HG02870 (cell line): ENCODE measurements around the gene ABHD15.
A peak's percentile ranks its signal among the peaks of the same experiment; 100 is the strongest.
"Not testable (repeated sequence)": the region's sequence is repeated elsewhere in the genome, so short reads cannot be mapped to it uniquely, and the experiment has no call there.

Source experiments
- ATAC-seq: cut with Tn5 transposase; IDR thresholded peaks from one replicate; pipeline ENCODE4 v1.9.1; 2021; ENCODE audit warnings: mild to moderate bottlenecking, moderate library complexity; ENCODE audit not compliant: unreplicated experiment

Gene ABHD15

DNA sequence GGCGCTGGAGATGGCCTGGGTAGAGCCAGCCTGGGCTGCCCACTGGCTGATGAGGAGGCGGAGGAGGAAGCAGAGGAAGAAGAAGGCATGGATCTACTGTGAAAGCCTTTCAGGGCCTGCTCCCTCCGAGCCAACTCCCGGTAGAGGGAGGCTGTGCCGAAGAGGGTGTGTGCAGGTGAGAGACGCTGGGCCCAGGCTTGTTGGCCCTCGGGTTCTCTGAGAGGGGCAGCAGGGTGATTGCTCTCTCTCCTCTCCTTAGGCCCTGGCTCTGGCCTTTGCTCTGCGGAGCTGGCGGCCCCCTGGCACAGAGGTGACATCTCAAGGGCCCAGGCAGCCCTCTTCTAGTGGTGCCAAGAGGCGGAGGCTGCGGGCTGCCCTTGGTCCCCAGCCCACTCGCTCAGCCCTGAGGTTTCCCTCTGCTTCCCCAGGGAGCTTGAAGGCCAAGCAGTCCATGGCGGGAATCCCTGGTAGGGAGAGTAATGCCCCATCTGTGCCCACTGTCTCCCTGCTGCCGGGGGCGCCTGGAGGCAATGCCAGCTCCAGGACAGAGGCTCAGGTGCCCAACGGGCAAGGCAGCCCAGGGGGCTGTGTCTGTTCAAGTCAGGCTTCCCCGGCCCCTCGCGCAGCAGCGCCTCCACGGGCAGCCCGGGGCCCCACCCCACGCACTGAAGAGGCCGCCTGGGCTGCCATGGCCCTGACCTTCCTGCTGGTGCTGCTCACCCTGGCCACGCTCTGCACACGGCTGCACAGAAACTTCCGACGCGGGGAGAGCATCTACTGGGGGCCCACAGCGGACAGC, 5.2 kb upstream of the ABHD15 start:
- no peak for ATAC-seq

DNA sequence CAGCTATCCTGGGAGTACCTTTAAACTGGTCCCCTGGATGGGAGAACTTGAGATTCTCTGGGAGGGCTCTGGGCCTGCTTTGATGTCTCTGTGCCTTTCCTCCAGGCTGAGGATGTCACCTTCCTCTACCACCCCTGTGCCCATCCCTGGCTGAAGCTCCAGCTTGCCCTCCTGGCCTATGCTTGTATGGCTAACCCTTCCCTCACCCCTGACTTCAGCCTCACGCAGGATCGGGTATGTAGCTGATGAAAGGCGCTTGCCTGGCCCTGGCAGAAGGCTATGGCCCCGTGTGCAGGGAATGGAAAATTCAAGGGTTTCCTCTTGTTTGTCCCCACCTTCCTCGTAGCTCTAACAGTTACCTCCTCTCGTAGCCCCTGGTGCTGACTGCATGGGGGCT, 4.6 kb upstream of the ABHD15 start:
- no peak for ATAC-seq

DNA sequence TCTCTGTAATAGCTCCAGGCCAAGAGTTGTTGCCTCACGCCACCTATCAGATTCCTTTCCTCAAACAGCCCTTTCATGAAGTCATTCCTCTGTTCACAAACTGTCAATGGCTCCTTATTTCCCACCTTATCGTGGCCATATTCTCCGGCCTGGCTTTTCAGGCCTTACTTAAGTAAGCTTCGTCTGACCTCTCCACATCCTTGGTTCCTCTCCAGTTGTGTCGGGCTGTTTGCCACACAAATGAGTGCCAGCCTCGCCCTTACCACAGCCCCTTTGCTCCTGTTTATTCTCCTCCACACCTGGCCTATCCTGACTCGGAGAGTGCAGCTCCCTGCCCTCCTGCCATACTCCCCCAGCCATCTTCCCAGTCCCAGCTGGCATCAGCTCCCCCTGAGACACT, 3.7 kb upstream of the ABHD15 start:
- ATAC-seq: no peak

DNA sequence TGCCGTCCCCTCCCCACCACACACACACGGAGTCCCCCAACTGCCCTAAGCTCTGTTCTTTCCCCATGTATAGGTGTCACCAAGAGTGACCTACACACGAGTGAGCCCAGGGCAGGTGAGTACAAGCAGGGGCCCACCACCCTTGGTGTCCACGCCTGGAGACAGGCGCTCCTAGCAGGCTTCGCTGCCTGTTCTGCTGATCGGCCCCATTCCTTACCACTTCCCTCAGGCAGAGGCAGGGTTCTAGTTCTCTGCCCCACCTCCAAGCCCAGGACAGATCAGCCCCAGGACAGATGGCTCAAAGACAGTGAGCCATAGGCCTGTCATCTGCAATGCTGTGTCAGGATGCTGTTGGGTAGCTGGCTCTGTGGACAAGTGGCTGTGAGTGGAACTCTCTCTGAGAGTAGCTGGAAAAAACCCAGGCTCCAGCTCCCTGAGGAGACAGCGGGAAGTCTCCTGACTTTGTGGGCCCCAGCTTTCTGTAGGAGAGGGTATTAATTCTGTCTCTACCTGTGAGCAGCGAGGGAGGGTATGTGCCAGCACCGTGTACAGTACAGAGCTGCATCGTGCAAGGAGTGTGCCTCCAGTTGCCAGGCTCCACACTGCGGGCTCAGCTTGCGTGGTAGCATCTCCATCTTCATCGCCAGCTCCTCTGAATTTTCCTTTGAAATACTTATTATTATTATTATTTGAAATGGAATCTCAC, 2.6 kb upstream of the ABHD15 start:
- no peak for ATAC-seq

DNA sequence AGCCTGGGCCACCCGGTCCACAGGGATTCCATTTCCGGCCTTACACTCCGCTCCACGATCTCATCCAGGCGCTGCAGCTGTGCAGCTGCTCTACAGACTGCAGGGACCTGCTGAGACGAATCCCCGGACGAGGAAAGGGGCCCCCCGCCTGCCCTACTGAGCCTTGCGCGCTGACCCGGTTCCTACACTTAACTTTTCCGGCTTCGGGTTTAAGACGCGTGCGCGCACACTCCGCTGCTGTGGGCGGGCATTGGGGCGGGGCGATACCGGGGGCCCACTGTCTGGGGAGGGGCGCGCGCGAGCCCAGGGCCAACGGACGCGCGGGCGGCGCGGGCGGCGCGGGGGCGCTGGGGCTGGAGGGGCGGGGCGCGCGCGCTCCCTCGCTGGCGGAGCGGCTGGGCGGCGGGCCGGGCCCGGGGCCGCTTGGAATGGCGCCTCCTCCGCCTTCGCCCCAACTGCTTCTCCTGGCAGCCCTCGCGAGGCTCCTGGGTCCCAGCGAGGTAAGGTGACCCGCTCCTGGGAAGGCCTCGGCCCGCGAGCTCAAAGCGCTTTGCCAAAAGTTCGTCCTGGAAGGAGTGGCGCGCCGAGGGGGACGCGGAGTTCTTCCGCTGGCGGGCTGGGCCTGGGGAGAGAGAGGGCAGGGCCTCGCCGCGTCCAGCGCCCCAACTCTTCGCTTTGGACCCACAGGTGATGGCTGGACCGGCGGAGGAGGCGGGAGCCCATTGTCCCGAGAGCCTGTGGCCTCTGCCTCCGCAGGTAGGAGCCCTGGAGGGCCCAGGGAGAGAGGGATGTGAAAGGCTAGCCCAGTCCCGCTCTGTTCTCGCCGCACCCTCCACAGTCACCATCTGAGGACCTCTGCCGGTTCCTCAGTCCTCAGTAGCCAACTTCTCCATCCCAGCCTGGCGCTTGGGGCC, 1.8 kb upstream of the ABHD15 start, which contains the start of gene TP53I13:
Gene TP53I13 (plus strand): TSS at position 371 of the 914 bp plus-strand sequence. CDS start 58 bp downstream, at position 429.
- peak; percentile 41 for ATAC-seq

DNA sequence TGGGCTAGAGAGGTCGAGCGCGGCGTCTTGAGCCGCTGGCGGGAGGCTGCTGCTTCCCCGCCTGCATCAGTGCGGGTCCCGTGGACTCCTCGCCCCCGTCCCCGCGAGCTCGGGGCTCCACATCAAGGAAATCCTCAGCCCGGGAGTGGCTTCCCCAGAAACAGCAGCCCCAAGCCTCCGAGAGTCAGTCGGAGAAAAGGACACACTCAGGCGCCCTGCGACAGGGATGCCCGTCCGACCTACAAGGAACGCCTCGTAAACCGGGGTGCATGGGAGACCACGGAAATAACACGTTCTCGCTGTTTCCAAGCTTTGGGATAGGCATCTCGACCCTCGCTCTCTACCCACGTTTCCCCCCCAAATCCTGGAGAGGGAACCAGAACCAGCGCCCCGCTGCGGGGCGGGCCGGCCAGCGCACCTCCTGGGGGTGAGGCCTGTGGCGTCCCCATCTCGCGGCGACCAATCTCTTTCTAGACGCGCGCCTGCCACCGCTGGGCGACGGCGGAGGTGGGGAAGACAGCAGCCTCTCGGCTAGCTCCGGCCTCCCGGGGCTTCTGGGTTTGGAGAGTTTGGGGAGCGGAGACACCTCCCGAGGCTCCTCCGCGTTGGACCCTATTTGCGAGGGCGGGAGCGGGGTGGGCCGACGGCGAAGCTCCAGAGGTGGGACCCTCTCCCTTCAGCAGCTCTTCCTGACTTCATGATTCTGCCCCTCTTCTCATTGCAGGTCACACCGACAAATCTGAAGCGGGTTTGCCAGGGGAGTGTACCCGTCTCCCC, 905 bp upstream of the ABHD15 start:
- ATAC-seq: peak; percentile 37

DNA sequence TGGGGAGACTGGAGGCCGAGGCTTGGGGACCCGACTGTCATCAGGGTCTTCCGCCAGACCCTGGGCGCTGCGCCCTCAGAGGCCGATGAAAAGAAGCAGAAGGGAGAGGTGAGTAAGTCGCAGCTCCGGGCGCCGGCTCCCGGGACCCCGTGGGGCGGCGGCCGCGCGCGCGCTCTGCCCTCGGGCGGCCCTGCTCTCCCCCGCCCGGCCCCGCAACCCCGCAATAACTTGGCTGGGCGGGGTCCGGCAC, 392 bp upstream of the ABHD15 start:
- ATAC-seq: no peak

DNA sequence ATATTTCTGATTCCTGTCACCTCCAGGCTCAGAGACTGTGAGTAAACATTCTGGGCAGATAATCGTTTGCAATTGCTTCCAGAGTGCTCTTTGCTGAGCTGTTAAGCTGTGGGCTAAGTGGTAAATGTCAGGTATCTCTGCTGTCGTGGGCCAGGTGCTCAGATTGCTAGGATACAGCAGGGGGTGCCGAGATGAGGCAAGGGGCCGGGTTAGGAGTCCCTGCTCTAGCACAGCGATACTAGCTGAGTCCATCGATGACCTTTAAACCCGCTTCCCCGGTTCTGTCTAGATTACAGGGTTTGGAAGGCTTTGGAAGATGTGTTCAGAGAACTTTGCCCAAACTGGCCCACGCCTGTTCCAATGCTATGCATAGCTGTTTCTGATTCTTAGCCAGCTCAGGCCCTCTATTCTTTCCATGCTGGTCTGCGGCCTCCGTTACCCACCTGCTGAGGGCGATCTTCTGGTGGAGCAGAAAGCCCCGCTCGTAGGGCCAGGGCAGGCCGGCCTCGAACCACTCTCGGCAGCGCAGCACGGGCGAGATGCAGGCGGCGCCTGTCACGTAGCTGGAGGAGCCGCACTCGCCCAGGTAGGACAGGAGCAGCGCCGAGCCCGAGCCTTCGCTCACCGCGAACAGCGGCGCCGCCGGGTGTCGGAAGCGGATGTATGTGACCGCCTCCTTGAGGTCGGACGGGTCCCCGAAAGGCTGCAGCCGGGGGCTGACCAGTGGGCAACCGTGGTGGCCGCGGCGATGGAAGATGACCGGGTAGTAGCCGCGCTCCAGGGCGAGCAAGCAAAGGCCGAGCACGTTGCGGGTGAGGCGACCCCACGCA, 979 bp downstream of the ABHD15 start:
- no peak for ATAC-seq

DNA sequence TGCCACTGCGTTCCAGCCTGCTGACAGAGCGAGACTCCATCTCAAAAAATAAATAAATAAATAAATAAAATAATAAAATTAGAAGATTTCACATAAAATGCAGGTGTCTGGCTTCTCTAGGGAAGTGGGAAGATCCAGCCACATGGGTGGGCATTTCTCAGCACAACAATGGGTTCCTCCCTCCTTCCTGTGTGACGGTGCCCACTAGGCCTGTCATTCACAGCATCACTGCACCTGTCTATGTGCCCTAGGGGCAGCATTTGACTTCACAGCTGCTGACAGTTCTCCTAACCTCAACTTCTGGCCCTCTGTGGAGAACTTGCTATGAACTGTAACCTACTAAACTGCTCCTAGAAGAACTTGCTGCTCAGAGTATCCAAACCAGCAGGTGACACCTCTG, 3.0 kb downstream of the ABHD15 start:
- no peak for ATAC-seq

DNA sequence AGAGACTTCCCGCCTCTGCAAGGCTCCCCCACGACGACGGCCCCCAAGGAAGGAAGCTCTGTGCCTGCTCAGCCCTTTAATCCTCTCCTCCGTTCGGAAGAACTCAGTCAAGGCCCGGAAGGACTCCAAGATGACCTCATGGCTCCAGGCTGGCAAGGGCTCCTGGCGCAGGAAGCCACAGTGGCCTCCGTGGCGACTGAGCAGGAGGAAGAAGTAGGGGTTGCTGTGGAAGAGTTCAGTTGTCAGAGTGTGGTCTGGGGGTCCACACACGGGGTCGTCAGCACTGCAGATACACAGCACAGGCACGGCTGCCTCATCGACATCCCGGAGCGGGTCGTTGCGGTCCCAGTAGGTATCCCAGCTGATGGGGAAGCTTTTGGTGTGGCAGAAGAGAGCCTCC, 4.2 kb downstream of the ABHD15 start:
- ATAC-seq: no peak

DNA sequence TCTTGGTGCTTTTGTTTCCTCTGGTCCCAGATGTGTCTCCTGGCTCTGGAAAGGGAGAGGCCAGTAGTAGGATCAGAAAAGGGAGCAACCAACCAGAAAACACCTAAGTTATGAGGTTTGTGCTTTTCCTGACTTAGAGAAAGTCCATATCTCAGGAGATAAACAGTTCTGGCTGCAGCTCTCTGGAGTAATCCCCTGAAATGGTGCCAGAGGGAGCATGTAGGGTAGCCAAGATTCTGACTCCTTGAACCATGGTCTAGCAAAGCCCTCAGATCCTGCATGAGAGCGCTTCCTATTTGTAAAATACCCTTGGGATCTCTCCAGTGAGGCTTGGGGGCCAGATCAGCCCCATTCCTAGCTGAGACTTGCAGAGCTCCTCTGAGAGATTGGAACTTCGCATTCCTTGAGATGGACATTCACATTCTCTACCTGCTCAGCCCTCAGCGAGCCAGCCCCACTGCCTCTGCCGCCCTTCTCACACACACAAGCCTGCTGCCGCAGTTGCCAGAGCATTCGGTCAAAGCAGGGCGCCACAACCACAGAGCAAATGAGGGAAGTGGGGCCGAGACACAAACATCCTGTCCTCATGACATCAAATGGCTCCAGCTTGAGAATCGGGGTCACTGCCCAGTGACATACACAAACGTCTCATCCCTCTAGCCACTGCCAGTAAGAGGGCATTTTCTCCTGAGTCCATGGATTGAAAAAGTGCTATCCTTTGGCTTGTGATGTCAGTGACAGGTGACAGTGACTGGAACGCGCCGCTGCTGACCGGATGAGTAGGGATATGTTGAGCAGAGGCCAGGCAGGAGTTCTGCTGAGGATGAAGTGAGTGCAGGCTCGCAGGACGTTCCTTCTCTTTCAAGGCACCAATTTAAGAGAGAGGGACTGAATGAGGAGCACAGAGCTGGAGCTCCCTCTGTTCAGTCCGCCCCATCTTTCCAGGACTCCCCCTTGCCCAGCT, 5.0 kb downstream of the ABHD15 start:
- ATAC-seq: no peak

DNA sequence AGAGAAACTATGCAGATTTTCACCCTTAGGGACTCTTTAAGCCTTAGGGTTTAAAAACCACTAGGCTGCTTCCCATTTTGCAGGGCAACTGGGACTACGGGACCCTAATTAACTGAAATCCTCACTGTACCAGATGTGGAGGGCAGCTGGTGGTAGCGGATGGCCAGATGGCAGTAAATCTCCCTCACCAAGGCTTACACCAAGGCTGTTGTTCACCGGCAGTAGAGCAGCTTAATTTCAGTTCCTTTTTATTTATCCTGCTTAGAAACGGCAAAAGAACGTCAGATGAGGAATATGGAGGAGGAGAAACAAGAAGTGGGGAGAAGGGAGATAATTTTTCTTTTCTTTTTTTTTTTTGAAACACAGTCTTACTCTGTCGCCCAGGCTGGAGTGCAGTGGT, 6.5 kb downstream of the ABHD15 start:
- ATAC-seq: no peak

DNA sequence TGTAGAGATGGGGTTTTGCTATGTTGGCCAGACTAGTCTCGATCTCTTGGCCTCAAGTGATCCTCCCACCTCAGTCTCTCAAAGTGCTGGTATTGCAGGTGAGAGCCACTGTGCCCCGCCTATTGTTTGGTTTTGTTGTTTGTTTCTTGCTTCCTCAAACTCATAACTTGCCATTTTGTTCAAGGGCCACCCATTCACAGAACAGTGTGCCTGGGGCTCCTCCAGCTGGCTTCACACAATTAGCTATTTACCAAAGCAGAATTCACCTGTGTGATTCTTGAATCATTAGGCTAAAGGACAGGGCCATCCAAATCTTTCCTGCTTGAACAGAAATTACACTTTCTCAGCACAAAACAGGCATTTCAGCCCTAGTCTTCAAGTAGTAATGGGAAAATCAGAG, 7.2 kb downstream of the ABHD15 start:
- no peak for ATAC-seq

DNA sequence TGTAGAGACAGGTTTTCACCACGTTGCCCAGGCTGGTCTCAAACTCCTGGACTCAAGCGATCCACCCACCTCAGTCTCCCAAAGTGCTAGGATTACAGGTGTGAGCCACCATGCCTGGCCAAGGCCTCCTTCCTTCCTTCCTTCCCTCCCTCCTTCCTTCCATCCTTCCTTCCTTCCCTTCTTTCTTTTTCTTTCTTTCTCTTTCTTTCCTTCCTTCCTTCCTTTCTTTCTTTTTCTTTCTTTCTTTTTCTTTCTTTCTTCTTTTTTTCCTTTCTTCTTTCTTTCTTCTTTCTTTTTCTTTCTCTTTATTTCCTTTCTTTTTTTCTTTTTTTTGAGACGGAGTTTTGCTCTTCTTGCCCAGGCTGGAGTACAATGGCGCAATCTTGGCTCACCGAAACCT, 8.7 kb downstream of the ABHD15 start:
- not testable (repeated sequence) for ATAC-seq

DNA sequence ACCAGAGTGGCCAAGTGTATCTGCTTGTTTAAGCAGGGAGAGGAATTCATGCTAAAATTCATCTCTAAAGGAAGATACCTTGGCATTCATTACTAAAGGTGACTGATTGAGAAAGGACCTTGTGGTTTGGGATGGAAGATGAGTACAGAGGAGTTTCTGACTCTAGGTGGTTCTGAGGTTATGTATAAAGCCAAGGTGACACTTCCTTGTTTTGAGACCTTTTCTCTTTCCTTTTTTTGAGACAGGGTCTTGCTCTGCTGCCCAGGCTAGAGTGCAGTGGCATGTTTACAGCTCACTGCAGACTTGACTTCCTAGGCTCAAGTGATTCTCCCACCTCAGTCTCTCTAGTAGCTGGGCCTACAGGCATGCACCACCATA, 9.1 kb downstream of the ABHD15 start:
- no peak for ATAC-seq

DNA sequence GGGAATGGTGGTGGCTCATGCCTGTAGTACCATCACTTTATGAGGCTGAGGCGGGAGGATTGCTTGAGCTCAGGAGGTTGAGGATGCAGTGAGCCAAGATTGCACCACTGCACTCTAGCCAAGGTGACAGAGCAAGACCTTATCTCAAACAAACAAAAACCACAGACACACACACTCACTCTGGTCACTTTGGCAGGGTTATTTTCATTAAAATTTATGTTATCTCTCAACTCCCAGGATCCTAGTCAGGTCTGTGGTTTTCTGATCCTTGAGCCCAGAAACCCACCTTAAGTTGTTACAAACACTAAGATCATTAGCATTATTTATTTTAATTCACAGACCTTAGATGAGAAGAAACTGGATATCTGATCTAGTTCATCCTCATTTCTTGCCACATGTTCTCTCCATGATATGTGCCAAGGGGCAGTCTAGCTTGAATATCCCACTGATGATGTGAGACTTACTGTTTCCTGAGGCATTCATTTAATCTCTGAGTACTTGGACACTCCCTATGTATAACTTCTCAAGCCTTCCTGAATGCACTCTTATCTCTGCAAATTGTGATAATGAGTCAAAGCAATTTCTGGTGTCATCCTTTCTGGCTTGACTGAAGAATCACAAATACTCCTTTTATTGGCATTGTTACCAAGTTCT, 9.6 kb downstream of the ABHD15 start:
- ATAC-seq: no peak

DNA sequence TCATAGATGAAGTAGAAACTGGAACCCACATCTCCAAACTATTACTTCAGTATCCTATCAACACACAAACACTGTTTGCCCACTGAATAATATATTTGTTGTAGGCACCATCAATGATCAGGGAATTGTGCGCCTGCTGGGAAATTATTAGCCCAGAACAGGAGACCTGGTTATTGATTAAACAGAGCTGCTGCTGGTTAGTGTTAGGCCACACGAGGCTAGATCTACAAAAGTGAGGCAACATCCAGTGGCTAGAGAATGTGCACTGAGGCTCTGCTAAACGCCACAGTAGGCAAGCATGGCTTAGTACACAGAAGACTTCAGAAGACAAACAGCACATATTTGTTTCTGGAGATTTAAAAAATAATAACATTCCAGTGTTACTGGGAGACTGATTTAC, 11.0 kb downstream of the ABHD15 start:
- ATAC-seq: no peak

DNA sequence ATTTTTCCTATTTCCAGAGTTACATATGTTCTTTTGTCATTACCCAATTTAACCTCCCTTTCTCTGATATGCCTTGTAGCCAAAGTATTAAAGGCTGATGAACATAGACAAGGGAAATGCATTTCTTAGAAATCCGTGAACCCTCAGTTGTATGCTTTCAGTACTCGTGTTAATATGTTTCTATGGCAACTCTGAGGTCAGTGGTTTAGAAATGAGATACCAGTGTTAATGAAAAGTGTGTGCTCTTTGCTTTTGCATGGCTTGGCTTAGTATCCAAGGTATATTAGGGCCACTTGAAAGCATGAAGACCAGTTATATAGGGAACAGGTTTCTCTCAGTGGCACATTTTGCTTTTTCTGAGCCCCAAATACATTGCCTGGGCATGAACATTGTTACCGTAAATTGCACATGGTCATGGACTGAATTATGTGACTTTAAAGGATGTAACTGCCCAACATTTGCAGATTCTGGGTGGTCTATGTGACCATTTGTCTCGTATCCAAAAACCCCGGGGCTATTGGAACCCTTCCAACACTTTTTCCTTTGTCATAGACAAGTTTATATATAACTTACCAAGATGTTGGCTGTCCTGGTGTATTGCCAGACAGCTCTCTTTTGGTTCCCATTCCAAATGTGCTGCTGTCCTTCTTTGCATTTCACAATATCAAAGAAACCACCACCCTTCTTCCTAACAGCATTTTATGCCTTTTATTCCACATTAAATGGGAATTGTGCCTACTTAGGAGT, 17.5 kb downstream of the ABHD15 start:
- no peak for ATAC-seq
